Left renal cortex interstitium (tissue), 4 donors: ENCODE measurements around the gene DDR1. TPM values are rescaled to one million over a fixed set of nuclear protein-coding genes. Genes with fewer than 3 reads are reported as not detected.

Experiments used
- DNase-seq, 4 donors: peaks; one replicate each; pipeline ENCODE4 v3.0.0-alpha.2; 2013; ENCODE audit warnings: low read depth in 4 of 4, low spot score in 2 of 4, missing footprints in 1 of 4
- polyA plus RNA-seq, 4 donors: library from polyadenylated mRNA; unstranded; fragments of 120-200 nt; gene quantifications; one replicate each; pipeline ENCODE4 v1.2.1, GENCODE V29; 2013; ENCODE audit not compliant: insufficient read length in 4 of 4

Gene DDR1
- polyA plus RNA-seq, 4 donors, result 141 to 222 (median 177) TPM

DNA sequence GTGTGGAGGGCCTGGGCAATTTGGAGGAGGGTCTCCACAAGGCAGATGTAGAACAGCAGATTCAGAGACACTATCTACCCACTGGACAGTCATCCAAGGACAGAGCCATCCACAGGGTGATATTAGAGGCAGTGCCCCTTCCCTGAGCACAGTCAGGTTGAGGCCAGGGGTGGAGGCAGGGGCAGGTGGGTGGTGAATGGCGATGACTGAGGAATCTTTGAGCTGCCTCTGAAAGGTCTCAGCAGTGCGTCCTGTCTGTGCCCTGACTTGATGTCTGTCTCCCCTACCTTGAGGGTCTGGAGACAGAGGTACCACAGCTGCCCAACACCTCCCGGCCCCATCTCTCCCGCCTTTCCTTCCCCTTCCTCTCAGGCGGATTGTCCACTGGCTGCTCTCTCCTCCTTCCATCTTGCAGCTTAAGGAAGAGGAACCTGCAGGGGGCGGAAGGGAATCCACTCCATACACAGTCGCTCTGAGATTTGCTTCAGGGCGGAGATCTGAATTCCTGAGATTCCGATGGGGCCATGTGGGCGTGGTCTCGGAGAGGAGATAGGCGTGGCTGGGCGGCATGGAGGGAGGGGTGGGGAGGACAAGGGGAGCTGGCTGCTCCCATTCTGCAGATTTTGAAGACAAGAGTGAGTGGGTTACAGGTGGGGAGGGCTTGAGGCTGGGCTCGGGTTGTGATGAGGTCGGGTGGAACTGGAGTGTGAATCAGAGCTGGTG, 58.2 kb downstream of the DDR1 start:
- peak; percentile 34 to 77 (median 44) for DNase-seq

DNA sequence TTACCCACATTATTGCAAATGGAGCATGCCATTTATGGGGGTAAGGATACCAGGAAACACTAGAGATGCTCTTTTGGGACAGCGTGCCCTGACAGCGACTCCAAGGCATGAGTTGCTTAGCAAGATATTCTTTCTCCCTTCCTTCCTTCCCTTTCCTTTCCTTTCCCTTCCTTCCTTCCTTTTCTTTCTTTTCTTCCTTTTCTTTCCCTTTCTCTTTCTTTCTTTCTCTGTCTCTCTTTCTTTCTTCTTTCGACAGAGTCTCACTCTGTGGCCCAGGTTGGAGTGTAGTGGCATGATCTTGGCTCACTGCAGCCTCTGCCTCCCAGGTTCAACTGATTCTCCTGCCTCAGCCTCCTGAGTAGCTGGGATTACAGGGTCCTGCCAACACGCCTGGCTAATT, 59.7 kb downstream of the DDR1 start:
- DNase-seq, result no peak

DNA sequence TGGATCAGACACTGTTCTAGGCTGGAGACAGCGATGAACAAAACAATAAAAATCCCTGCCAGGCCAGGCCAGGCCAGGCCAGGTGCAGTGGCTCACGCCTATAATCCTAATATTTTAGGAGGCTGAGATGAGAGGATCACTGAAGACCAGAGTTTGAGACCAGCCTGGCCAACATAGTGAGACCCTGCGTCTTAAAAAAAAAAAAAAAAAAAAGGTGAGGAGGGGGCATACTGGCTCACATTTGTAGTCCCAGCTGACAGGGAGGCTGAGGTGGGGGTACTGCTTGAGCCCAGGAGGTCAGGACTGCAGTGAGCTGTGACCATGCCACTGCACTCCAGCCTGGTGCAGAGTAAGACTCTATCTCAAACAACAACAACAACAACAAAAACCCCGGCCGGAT, 61.0 kb downstream of the DDR1 start:
- no peak for DNase-seq

DNA sequence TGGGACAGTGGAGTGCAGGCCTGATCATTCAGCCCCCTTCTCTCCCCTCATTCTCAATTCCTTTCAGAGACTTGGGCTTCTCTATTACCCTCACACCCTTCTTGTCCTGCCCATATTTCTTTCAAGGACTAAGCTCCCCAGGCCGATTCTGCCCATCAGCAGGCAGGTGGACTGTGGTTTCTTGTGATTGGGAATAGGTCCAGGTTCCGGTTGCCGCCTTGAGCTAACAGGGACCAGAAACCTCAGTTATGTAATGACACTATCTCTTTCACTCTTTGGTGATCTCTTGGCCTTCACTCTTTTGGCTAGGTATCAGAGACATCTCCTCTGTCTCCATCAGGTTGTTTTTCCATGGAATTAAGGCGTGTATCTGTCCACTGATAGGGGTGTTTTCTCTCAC, 62.9 kb downstream of the DDR1 start:
- DNase-seq, result no peak

DNA sequence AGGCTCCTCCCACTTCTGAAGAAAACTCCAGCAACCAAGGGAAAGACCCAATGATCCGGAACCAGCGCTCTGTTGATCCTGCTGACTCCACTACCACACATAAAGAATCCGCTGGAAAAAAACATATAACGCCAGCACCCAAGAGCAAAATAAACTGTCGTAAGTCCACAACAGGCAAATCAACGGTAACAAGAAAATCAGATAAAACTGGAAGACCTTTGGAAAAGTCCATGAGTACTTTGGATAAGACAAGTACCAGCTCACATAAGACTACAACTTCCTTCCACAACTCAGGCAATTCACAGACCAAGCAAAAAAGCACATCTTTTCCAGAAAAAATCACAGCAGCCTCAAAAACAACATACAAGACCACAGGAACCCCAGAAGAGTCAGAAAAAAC, 64.5 kb downstream of the DDR1 start:
- DNase-seq, result no peak

Other genes starting within 250 kb of the DDR1 start
- gene C6orf136, start 237.4 kb upstream of the DDR1 start, polyA plus RNA-seq, result 10 to 100 TPM; 18.1 to 28.9 (median 24.8) TPM
- 10 to 100 TPM; 38.7 to 54.4 (median 44.6) TPM for gene DHX16, start 211.5 kb upstream of the DDR1 start, polyA plus RNA-seq
- 10 to 100 TPM; 32.3 to 40.7 (median 37.6) TPM for gene PPP1R18, start 197.9 kb upstream of the DDR1 start, polyA plus RNA-seq
- 10 to 100 TPM; 30.0 to 44.4 (median 36.6) TPM for gene NRM, start 193.5 kb upstream of the DDR1 start, polyA plus RNA-seq
- gene MDC1, start 167.2 kb upstream of the DDR1 start, polyA plus RNA-seq, result 10 to 100 TPM; 32.7 to 55.5 (median 43.6) TPM
- 1,000 to 10,000 TPM; 1,069 to 1,330 (median 1,244) TPM for gene TUBB, start 164.2 kb upstream of the DDR1 start, polyA plus RNA-seq
- 100 to 1,000 TPM; 141 to 148 (median 146) TPM for gene FLOT1, start 141.8 kb upstream of the DDR1 start, polyA plus RNA-seq
- gene IER3, start 140.0 kb upstream of the DDR1 start, polyA plus RNA-seq, result 10 to 100 TPM; 19.0 to 29.8 (median 22.9) TPM
- 10 to 100 TPM; 35.3 to 60.7 (median 45.6) TPM for gene GTF2H4, start 23.7 kb downstream of the DDR1 start, polyA plus RNA-seq
- 10 to 100 TPM; 28.6 to 54.8 (median 40.8) TPM for gene VARS2, start 29.7 kb downstream of the DDR1 start, polyA plus RNA-seq
- 1 to 10 TPM in 3 of 4 donors, under 1 TPM in 1; 0.95 to 1.3 (median 1.1) TPM for gene SFTA2, start 47.7 kb downstream of the DDR1 start, polyA plus RNA-seq
- gene MUCL3, start 56.5 kb downstream of the DDR1 start, polyA plus RNA-seq, result under 1 TPM in 3 of 4 donors, not detected in 1; 0.07 to 0.13 (median 0.13) TPM
- under 1 TPM in 1 of 4 donors, not detected in 3; 0.03 TPM for gene MUC21, start 99.2 kb downstream of the DDR1 start, polyA plus RNA-seq
- gene MUC22, start 126.0 kb downstream of the DDR1 start, polyA plus RNA-seq, result not detected
- not detected for gene C6orf15, start 228.1 kb downstream of the DDR1 start, polyA plus RNA-seq
- gene PSORS1C1, start 230.3 kb downstream of the DDR1 start, polyA plus RNA-seq, result under 1 TPM in 3 of 4 donors, not detected in 1; 0.05 to 0.34 (median 0.21) TPM
- not detected for gene CDSN, start 235.9 kb downstream of the DDR1 start, polyA plus RNA-seq